Measurements from ENCODE around the gene FAM3C. TPM values are rescaled to one million over a fixed set of nuclear protein-coding genes. Genes with fewer than 3 reads are reported as not detected.

Gene FAM3C
- total RNA-seq, 1 donor from 2014 or later = 47.5 TPM

GRCh38 chr7:121416533-121416932, 20.4 kb upstream of the FAM3C start:
- no peak for TF ChIP-seq CTCF (conservative IDR thresholded peaks at IDR 0.05)

GRCh38 chr7:121414436-121414835, 18.3 kb upstream of the FAM3C start:
- Mint-ChIP-seq H3K36me3 (ENCODE audit: low read depth) (no peaks in the 10 kb centered on the region), H3K27ac (ENCODE audit: unreplicated experiment) (no peak overlapping the region), H3K27me3 (ENCODE audit: low read depth) (no peaks in the 10 kb centered on the region), H3K9me3 (peaks cover 3% of the 10 kb centered on the region), H3K4me1 (no peaks in the 10 kb centered on the region), H3K4me3 (no peak overlapping the region)
- no peak for DNase-seq (ENCODE audit: low read depth, low spot score)
- TF ChIP-seq CTCF (conservative IDR thresholded peaks at IDR 0.05) = no peak

More at GRCh38 chr7:121416533-121416932, 20.4 kb upstream of the FAM3C start:
- peaks cover 5% of the 10 kb centered on the region for H3K9me3 Mint-ChIP-seq
- DNase-seq (ENCODE audit: low read depth, low spot score) = no peak
- no peak overlapping the region for H3K27ac Mint-ChIP-seq (ENCODE audit: unreplicated experiment)
- H3K27me3 Mint-ChIP-seq (ENCODE audit: low read depth) = no peaks in the 10 kb centered on the region
- H3K36me3 Mint-ChIP-seq (ENCODE audit: low read depth) = no peaks in the 10 kb centered on the region
- no peaks in the 10 kb centered on the region for H3K4me1 Mint-ChIP-seq
- H3K4me3 Mint-ChIP-seq = no peak overlapping the region

GRCh38 chr7:121411597-121411979, 15.5 kb upstream of the FAM3C start:
- no peaks in the 10 kb centered on the region for H3K27me3 Mint-ChIP-seq (ENCODE audit: low read depth)
- peaks cover 4% of the 10 kb centered on the region for H3K4me1 Mint-ChIP-seq
- DNase-seq (ENCODE audit: low read depth, low spot score) = no peak
- H3K4me3 Mint-ChIP-seq = no peak overlapping the region
- H3K9me3 Mint-ChIP-seq = peaks cover 3% of the 10 kb centered on the region
- H3K36me3 Mint-ChIP-seq (ENCODE audit: low read depth) = no peaks in the 10 kb centered on the region
- no peak overlapping the region for H3K27ac Mint-ChIP-seq (ENCODE audit: unreplicated experiment)
- no peak for TF ChIP-seq CTCF (conservative IDR thresholded peaks at IDR 0.05)

GRCh38 chr7:121410829-121411596, 14.9 kb upstream of the FAM3C start:
- DNase-seq (ENCODE audit: low read depth, low spot score) = no peak
- no peak overlapping the region for H3K4me3 Mint-ChIP-seq
- TF ChIP-seq CTCF (conservative IDR thresholded peaks at IDR 0.05) = no peak
- H3K9me3 Mint-ChIP-seq = peaks cover 3% of the 10 kb centered on the region
- no peaks in the 10 kb centered on the region for H3K27me3 Mint-ChIP-seq (ENCODE audit: low read depth)
- peaks cover 7% of the 10 kb centered on the region for H3K4me1 Mint-ChIP-seq
- H3K27ac Mint-ChIP-seq (ENCODE audit: unreplicated experiment) = no peak overlapping the region
- no peaks in the 10 kb centered on the region for H3K36me3 Mint-ChIP-seq (ENCODE audit: low read depth)

GRCh38 chr7:121406944-121407343, 10.8 kb upstream of the FAM3C start:
- Mint-ChIP-seq H3K4me1 (peaks cover 18% of the 10 kb centered on the region), H3K27ac (ENCODE audit: unreplicated experiment) (no peak overlapping the region), H3K36me3 (ENCODE audit: low read depth) (no peaks in the 10 kb centered on the region), H3K27me3 (ENCODE audit: low read depth) (no peaks in the 10 kb centered on the region), H3K4me3 (no peak overlapping the region), H3K9me3 (no peaks in the 10 kb centered on the region)
- no peak for DNase-seq (ENCODE audit: low read depth, low spot score)
- TF ChIP-seq CTCF (conservative IDR thresholded peaks at IDR 0.05) = no peak
